ENCODE data around the gene MTCL3.
A peak's percentile ranks its signal among the peaks of the same experiment; 100 is the strongest.

Gene MTCL3

GRCh38 chr6:127464881-127465459, 54.2 kb downstream of the MTCL3 start:
- H3K9ac ChIP-seq (ENCODE audit: low read length), result peak overlapping the region; percentile 22
- H3K4me3 ChIP-seq (ENCODE audit: low read length), result peak overlapping the region; percentile 15
- peaks cover 24% of the 10 kb centered on the region for H3K4me1 ChIP-seq (ENCODE audit: control insufficient read depth, insufficient read depth, low read length)
- H3K27me3 ChIP-seq (replicated peaks; ENCODE audit: control insufficient read depth, insufficient read depth, low read length), result no peaks in the 10 kb centered on the region
- H3K9me3 ChIP-seq (ENCODE audit: control insufficient read depth, low read length), result no peaks in the 10 kb centered on the region
- no peaks in the 10 kb centered on the region for H3K36me3 ChIP-seq (ENCODE audit: control insufficient read depth, insufficient read depth, low read length, severe bottlenecking)
- peak; percentile 90 for DNase-seq (ENCODE audit: low read depth)

- no peaks in the 10 kb centered on the region for H3K36me3 ChIP-seq (ENCODE audit: control insufficient read depth, insufficient read depth, low read length, severe bottlenecking)
- H3K9ac ChIP-seq (ENCODE audit: low read length), result peak overlapping the region; percentile 23
- H3K27me3 ChIP-seq (replicated peaks; ENCODE audit: control insufficient read depth, insufficient read depth, low read length), result no peaks in the 10 kb centered on the region
- H3K9me3 ChIP-seq (ENCODE audit: control insufficient read depth, low read length), result no peaks in the 10 kb centered on the region
- DNase-seq (ENCODE audit: low read depth), result peak; percentile 91
- H3K4me1 ChIP-seq (ENCODE audit: control insufficient read depth, insufficient read depth, low read length), result peaks cover 30% of the 10 kb centered on the region
- peak overlapping the region; percentile 28 for H3K4me3 ChIP-seq (ENCODE audit: low read length)
Measured at GRCh38 chr6:127464161-127464880, 54.8 kb downstream of the MTCL3 start.

GRCh38 chr6:127463056-127463455, 56.1 kb downstream of the MTCL3 start:
- no peak overlapping the region for H3K4me3 ChIP-seq (ENCODE audit: low read length)
- no peaks in the 10 kb centered on the region for H3K27me3 ChIP-seq (replicated peaks; ENCODE audit: control insufficient read depth, insufficient read depth, low read length)
- H3K9me3 ChIP-seq (ENCODE audit: control insufficient read depth, low read length), result no peaks in the 10 kb centered on the region
- DNase-seq (ENCODE audit: low read depth), result peak; percentile 36
- H3K36me3 ChIP-seq (ENCODE audit: control insufficient read depth, insufficient read depth, low read length, severe bottlenecking), result no peaks in the 10 kb centered on the region
- H3K4me1 ChIP-seq (ENCODE audit: control insufficient read depth, insufficient read depth, low read length), result peaks cover 42% of the 10 kb centered on the region
- H3K9ac ChIP-seq (ENCODE audit: low read length), result no peak overlapping the region

GRCh38 chr6:127462376-127462775, 56.8 kb downstream of the MTCL3 start:
- no peak for DNase-seq (ENCODE audit: low read depth)
- no peaks in the 10 kb centered on the region for H3K27me3 ChIP-seq (replicated peaks; ENCODE audit: control insufficient read depth, insufficient read depth, low read length)
- H3K9ac ChIP-seq (ENCODE audit: low read length), result no peak overlapping the region
- H3K9me3 ChIP-seq (ENCODE audit: control insufficient read depth, low read length), result no peaks in the 10 kb centered on the region
- H3K4me3 ChIP-seq (ENCODE audit: low read length), result no peak overlapping the region
- peaks cover 48% of the 10 kb centered on the region for H3K4me1 ChIP-seq (ENCODE audit: control insufficient read depth, insufficient read depth, low read length)
- H3K36me3 ChIP-seq (ENCODE audit: control insufficient read depth, insufficient read depth, low read length, severe bottlenecking), result no peaks in the 10 kb centered on the region

GRCh38 chr6:127460465-127460864, 58.7 kb downstream of the MTCL3 start:
- Histone ChIP-seq H3K4me3 (ENCODE audit: low read length) (no peak overlapping the region), H3K9me3 (ENCODE audit: control insufficient read depth, low read length) (no peaks in the 10 kb centered on the region), H3K27me3 (replicated peaks; ENCODE audit: control insufficient read depth, insufficient read depth, low read length) (no peaks in the 10 kb centered on the region), H3K36me3 (ENCODE audit: control insufficient read depth, insufficient read depth, low read length, severe bottlenecking) (no peaks in the 10 kb centered on the region), H3K9ac (ENCODE audit: low read length) (no peak overlapping the region), H3K4me1 (ENCODE audit: control insufficient read depth, insufficient read depth, low read length) (peaks cover 61% of the 10 kb centered on the region)
- DNase-seq (ENCODE audit: low read depth), result no peak

GRCh38 chr6:127459231-127459641, 59.9 kb downstream of the MTCL3 start, which contains the start of gene KIAA0408:
TSS of gene KIAA0408 (minus strand) at chr6:127459389. CDS start at chr6:127453981, 5,408 bp downstream.
- Histone ChIP-seq H3K9me3 (ENCODE audit: control insufficient read depth, low read length) (no peaks in the 10 kb centered on the region), H3K9ac (ENCODE audit: low read length) (peak within 1 kb of the TSS; percentile 86), H3K4me3 (ENCODE audit: low read length) (peak within 1 kb of the TSS; percentile 81), H3K36me3 (ENCODE audit: control insufficient read depth, insufficient read depth, low read length, severe bottlenecking) (no peaks in the 10 kb centered on the region), H3K4me1 (ENCODE audit: control insufficient read depth, insufficient read depth, low read length) (peaks cover 51% of the 10 kb centered on the region), H3K27me3 (replicated peaks; ENCODE audit: control insufficient read depth, insufficient read depth, low read length) (no peaks in the 10 kb centered on the region)
- peak; percentile 68 for DNase-seq (ENCODE audit: low read depth)

- Histone ChIP-seq H3K36me3 (ENCODE audit: control insufficient read depth, insufficient read depth, low read length, severe bottlenecking) (no peaks in the 10 kb centered on the region), H3K27me3 (replicated peaks; ENCODE audit: control insufficient read depth, insufficient read depth, low read length) (no peaks in the 10 kb centered on the region), H3K4me3 (ENCODE audit: low read length) (peak overlapping the region; percentile 81), H3K4me1 (ENCODE audit: control insufficient read depth, insufficient read depth, low read length) (peaks cover 48% of the 10 kb centered on the region), H3K9ac (ENCODE audit: low read length) (peak overlapping the region; percentile 86), H3K9me3 (ENCODE audit: control insufficient read depth, low read length) (no peaks in the 10 kb centered on the region)
- DNase-seq (ENCODE audit: low read depth), result peak; percentile 82
Measured at GRCh38 chr6:127458817-127459216, 60.3 kb downstream of the MTCL3 start.

GRCh38 chr6:127458222-127458621, 60.9 kb downstream of the MTCL3 start:
- Histone ChIP-seq H3K9me3 (ENCODE audit: control insufficient read depth, low read length) (no peaks in the 10 kb centered on the region), H3K4me3 (ENCODE audit: low read length) (peak overlapping the region; percentile 81)

GRCh38 chr6:127457456-127458064, 61.6 kb downstream of the MTCL3 start:
- no peaks in the 10 kb centered on the region for H3K9me3 ChIP-seq (ENCODE audit: control insufficient read depth, low read length)
- H3K27me3 ChIP-seq (replicated peaks; ENCODE audit: control insufficient read depth, insufficient read depth, low read length), result no peaks in the 10 kb centered on the region
- peak; percentile 87 for DNase-seq (ENCODE audit: low read depth)
- peaks cover 39% of the 10 kb centered on the region for H3K4me1 ChIP-seq (ENCODE audit: control insufficient read depth, insufficient read depth, low read length)
- H3K4me3 ChIP-seq (ENCODE audit: low read length), result peak overlapping the region; percentile 81
- H3K36me3 ChIP-seq (ENCODE audit: control insufficient read depth, insufficient read depth, low read length, severe bottlenecking), result no peaks in the 10 kb centered on the region
- peak overlapping the region; percentile 86 for H3K9ac ChIP-seq (ENCODE audit: low read length)

More at GRCh38 chr6:127458222-127458621, 60.9 kb downstream of the MTCL3 start:
- peak overlapping the region; percentile 86 for H3K9ac ChIP-seq (ENCODE audit: low read length)
- no peaks in the 10 kb centered on the region for H3K36me3 ChIP-seq (ENCODE audit: control insufficient read depth, insufficient read depth, low read length, severe bottlenecking)
- peaks cover 43% of the 10 kb centered on the region for H3K4me1 ChIP-seq (ENCODE audit: control insufficient read depth, insufficient read depth, low read length)
- no peak for DNase-seq (ENCODE audit: low read depth)
- no peaks in the 10 kb centered on the region for H3K27me3 ChIP-seq (replicated peaks; ENCODE audit: control insufficient read depth, insufficient read depth, low read length)

GRCh38 chr6:127456465-127456864, 62.7 kb downstream of the MTCL3 start:
- peaks cover 39% of the 10 kb centered on the region for H3K4me1 ChIP-seq (ENCODE audit: control insufficient read depth, insufficient read depth, low read length)
- no peaks in the 10 kb centered on the region for H3K9me3 ChIP-seq (ENCODE audit: control insufficient read depth, low read length)
- peak overlapping the region; percentile 70 for H3K4me3 ChIP-seq (ENCODE audit: low read length)
- H3K9ac ChIP-seq (ENCODE audit: low read length), result peak overlapping the region; percentile 72
- H3K36me3 ChIP-seq (ENCODE audit: control insufficient read depth, insufficient read depth, low read length, severe bottlenecking), result no peaks in the 10 kb centered on the region
- DNase-seq (ENCODE audit: low read depth), result no peak
- H3K27me3 ChIP-seq (replicated peaks; ENCODE audit: control insufficient read depth, insufficient read depth, low read length), result no peaks in the 10 kb centered on the region

- H3K4me1 ChIP-seq (ENCODE audit: control insufficient read depth, insufficient read depth, low read length), result peaks cover 30% of the 10 kb centered on the region
- no peaks in the 10 kb centered on the region for H3K27me3 ChIP-seq (replicated peaks; ENCODE audit: control insufficient read depth, insufficient read depth, low read length)
- no peak overlapping the region for H3K9ac ChIP-seq (ENCODE audit: low read length)
- peaks cover 9% of the 10 kb centered on the region for H3K36me3 ChIP-seq (ENCODE audit: control insufficient read depth, insufficient read depth, low read length, severe bottlenecking)
- H3K4me3 ChIP-seq (ENCODE audit: low read length), result no peak overlapping the region
- H3K9me3 ChIP-seq (ENCODE audit: control insufficient read depth, low read length), result no peaks in the 10 kb centered on the region
- DNase-seq (ENCODE audit: low read depth), result peak; percentile 25
Measured at GRCh38 chr6:127453845-127454619, 65.1 kb downstream of the MTCL3 start.
